Right lung (tissue), 5 donors: ENCODE measurements around the gene CHIC2. TPM values are rescaled to one million over a fixed set of nuclear protein-coding genes. Genes with fewer than 3 reads are reported as not detected.
"Not testable (repeated sequence)": the region's sequence is repeated elsewhere in the genome, so short reads cannot be mapped to it uniquely, and the experiment has no call there.

ENCODE experiments used
- DNase-seq, 2 donors: peaks; one replicate each; pipeline ENCODE4 v3.0.0-alpha.2; 2013
- polyA plus RNA-seq, 5 donors: library from polyadenylated mRNA; unstranded; fragments of 120-200 nt; gene quantifications; one replicate each; pipeline versions ENCODE4 v1.2.1 to v1.2.3, GENCODE V29; 2013; ENCODE audit warnings: inconsistent platforms in 1 of 5, low replicate concordance in 1 of 5; ENCODE audit not compliant: insufficient read length in 5 of 5, insufficient read depth in 1 of 5

Gene CHIC2
- polyA plus RNA-seq, 5 donors, result 26.3 to 34.9 (median 30.4) TPM

DNA sequence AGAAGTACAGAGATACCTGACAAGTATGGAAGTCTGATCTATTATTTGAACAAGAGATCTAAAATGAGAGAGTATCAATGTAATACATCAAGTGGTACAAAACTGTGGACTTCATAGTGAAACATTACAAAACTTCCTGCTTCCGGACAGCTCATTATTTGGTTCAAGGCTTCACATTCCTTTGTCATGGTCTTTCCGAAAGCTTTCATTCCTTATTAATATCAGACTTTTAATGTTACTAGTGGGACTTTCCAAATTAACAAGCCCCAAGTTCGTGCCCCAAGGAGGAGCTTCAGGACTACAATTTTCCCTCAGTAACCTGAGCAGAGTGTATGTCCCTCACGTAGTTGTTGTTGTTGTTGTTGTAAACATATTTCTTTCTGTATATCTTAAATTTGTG is 1.2 kb downstream of the CHIC2 start:
- peak; percentile 14 to 48 for DNase-seq

DNA sequence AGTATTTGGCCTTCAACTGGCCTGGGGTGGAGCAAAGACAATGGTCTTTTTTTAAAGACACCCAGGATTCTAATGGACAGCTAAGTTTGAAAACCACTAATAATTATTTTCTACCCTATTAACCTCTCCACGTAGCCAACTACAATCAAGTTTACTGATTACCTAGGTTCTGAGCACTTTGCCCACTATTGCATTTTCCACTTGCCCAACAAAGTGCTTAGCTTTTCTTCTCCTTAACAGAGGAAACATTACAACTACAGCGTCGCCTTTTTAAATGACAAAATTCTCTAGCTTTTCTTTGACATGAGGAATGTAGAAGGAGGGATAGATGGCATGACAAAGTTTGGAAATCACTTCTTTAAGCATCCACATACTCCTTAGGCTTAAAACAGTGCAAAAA is 2.0 kb downstream of the CHIC2 start:
- DNase-seq, result no peak

DNA sequence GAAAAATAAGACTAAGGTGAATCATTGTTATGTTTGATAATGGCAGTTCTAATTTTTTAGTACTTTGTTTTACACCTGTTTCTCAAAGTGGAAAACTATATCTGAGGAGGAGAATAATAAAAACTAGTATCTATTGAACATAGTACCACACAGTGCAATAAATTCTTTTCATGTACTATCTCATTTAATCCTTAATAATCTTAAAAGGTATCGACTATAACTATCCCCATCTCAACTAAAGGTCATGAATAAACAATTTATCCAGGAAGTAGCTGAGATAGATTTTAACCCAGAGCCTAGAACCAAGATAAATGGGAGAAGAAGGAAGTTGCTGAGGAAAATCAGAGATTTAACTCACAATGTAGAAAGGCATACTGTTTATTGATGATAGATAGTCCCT is 2.5 kb downstream of the CHIC2 start:
- DNase-seq, result no peak

DNA sequence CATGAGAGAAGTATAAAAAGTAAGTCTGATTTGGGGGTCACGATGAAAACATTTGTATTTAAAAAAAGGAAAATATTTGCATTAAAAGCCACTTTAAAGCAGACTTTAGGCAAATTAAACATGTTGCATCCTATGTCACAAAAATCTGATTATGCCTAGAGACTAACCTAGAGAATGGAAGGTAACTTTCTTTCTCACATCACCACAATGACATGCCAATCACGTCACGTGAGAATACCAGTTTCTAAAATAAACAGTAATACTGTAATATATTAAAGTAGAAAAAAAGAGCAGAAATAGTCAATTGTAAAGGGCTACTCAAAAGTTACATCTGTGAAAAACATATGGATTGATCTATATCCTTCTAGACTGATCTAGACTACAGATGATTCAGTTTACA is 3.3 kb downstream of the CHIC2 start:
- DNase-seq, result no peak

DNA sequence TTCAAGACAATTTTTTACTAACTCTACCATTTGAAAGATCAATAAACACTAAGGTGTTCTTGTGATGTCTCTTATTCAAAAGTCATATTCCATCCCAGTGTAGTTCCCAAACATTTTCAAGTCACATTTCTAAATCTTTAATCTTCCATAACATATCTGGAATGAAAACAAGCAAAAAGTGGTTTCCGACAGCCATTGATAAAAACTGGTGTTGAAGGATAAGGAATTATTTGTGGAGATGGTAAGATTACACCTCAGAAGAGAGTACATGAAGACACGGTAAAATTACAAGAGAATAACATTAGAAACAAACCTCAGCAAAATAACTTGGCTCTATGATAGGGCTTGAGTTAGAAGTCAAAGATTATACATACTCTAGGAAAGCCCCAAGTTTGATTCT is 4.3 kb downstream of the CHIC2 start:
- no peak for DNase-seq

DNA sequence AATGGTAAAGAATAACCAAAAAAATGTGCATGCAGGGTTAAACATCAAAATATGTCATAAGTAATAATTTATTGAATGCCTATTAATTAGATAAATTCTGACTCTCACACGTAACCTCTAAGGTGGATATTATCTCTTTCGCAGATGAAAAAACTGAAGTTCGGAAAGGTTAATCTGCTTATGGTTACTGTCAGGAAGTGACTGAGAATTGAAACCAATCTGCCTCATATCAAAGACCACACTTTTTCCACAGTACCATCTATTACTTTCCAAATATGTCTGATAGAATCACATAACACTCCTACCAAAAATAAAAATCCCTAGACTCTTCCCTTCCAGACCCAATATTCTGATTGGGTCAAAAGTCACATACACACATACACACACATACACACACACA is 6.2 kb downstream of the CHIC2 start:
- no peak for DNase-seq

DNA sequence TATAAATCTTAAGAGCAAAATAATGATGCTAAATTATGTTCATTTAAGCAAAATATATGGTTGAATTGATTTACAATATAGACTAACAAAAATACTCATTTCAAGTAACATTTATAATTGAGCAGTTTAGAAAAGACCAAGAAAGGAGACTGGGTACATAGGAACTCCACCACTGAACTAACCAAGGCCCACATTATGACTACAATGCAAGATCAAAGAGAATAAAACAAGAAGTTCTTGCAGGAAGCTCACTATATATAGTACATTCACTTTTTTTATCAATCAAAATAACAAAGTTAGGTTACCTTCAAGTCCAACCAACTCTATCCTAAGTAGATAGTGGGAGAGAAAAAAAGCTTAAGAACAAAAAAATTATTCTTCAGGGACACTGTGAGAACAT is 8.0 kb downstream of the CHIC2 start:
- DNase-seq, result no peak

DNA sequence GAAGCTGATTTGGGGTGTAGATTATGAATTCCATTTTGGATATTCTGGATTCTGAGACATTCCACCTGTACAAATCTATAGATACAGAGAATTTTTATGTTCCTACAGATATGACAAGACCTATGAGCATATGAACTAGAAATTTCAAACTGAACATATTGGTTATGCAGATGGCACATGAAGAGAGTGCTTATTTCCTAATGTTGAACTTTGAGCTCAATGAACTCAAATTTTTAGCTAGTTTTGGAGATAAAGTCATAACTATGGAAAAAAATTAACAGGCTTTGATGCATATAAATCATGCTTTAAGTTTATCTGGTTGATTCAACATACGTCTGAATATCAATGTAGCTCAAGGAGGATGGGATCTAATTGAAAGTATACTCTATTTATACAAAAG is 8.9 kb downstream of the CHIC2 start:
- DNase-seq, result no peak

DNA sequence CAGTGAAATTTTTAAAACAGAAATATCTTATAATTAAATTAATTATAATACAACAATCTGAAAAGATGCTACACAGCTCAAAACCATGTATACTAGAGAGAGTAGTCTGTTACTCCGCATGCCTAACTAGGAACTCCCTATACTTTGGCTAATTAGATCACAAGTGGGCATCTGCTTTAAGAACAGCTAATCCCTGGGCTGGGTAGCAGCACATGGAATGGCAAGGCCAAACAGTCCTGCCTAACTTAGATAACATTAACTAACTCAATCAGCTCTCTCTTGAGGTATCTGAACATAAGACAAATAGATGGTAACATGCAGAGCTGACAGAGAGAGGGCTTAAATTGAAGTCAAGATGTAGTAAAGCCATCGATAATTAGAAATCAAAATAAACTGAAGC is 9.9 kb downstream of the CHIC2 start:
- no peak for DNase-seq

DNA sequence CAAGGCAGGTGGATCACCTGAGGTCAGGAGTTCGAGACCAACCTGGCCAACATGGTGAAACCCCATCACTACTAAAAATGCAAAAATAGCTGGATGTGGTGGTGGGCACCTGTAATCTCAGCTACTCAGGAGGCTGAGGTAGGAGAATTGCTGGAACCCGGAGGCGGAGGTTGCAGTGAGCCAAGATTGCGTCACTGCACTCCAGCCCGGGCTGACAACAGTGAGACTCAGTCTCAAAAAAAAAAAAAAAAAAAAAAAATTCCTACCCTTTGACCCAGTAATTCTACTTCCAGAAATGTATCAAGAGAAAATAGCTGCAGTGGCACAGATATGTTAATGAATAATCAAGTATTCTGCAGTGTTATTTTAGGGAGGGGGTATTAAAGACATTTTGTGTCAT is 11.1 kb downstream of the CHIC2 start:
- DNase-seq, result not testable (repeated sequence)

DNA sequence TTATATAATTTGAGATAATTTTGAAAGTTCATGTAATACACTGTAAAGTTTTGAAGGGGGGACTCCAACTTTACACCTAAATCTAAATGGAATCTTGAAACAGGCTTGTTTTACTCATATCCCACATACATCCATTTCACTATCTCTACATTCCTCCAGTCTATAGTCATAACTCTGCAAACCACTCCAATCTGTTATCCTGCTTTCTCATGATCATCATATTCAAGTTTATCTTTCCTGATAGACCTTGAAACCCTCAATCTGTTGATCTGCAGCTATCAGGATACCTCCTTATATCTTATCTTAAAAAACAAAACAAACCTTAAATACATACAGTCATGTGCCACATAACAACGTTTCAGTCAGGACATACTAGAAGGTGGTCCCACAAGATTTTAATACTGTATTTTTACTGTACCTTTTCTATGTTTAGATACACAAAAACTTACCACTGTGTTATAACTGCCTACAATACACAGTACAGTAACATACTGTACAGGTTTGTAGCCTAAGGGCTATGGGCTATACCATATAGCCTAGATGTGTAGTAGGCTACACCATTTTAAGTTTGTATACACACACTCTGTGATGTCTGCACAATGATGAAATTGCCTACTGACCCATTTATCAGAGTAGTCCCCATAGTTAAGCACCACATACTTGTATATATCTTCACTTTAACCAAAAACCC is 14.0 kb downstream of the CHIC2 start:
- DNase-seq, result no peak

DNA sequence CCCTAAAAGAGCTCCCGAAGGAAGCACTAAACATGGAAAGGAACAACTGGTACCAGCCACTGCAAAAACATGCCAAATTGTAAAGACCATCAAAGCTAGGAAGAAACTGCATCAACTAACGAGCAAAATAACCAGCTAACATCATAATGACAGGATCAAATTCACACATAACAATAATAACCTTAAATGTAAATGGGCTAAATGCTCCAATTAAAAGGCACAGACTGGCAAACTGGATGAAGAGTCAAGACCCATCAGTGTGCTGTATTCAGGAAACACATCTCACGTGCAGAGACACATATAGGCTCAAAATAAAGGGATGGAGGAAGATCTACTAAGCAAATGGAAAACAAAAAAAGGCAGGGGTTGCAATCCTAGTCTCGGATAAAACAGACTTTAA is 20.8 kb downstream of the CHIC2 start:
- not testable (repeated sequence) for DNase-seq

DNA sequence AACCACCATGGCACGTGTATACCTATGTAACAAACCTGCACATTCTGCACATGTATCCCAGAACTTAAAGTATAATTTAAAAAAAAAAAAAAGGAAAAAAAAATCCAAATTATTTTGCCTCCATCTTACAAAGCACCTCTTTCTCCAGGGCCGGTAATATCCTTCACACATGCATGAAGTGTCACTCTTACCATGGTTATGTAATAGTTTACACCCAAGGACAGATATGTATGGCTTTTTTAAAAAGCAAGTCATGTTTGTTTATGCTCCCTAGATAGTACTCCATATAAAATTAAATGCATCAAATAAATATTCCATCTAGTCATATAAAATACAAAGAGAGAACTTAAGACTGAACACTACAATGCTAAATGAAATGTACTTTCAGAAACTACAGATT is 22.5 kb downstream of the CHIC2 start:
- no peak for DNase-seq

DNA sequence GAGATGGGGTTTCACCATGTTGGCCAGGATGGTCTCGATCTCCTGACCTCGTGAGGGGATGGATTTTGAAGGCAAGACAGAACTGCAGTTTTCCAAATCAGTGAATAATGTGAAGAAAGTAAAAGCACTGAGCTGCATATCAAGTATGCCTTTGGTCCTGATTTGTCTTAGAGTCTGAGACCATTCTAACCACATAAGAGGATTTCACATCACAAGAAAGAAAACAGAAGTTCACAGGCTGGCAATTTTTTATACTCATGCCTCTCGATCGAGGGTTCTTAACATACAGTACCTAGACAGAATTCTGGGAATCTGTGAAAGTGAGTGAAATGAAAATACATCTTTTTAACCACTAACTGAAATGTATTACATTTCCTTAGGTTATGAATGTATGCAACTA is 23.3 kb downstream of the CHIC2 start:
- DNase-seq, result no peak

DNA sequence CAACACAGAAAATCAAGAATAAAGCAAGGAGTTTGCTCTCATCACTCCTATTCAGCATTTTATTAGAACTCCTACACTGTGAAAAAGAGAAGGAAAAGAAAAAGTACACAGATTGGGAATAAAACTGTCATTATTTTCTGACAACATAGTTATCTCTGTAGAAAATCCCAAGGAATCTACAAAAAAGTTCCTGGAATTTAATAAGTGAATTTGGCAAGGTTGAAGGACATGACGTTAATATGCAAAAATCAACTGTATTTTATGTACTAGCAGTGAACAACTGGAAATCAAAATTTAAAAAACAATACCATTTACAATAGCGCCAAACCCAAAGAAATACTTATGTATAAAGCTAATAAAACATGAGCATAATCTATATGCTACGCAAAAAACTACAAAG is 26.3 kb downstream of the CHIC2 start:
- DNase-seq, result no peak

DNA sequence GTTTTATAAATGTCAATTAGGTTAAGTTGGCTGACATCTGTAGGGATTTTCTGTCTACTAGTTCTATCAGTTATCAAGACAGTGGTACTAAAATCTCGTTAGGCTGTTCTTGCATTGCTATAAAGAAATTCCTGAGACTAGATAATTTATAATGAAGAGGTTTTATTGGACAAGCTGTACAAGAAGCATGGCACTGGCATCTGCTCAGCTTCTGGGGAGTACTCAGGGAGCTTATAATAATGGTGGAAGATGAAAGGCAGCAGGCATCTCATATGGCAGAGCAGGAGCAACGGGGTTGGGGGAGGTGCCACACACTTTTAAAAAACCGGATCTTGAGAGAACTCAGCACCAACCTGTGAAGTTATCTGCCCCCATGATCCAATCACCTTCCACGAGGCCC is 28.2 kb downstream of the CHIC2 start:
- no peak for DNase-seq

DNA sequence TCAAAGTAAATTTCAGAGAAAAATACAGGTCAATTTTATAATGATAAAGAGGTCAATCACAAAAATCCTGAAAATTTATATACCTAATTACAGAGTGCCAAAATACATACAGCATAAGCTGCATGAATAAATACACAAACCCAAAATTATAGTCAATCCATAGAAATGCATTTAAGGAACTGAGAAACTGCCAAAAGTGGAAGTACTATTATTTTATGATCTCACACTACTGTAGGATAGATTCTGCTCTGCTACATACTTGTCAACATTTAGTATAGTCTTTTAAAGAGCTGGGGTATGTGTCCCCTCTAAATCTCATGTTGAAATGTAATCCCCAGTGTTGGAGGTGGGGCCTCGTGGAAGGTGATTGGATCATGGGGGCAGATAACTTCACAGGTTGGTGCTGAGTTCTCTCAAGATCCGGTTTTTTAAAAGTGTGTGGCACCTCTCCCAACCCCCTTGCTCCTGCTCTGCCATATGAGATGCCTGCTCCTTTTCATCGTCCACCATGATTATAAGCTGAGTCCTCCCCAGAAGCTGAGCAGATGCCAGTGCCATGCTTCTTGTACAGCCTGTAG is 31.8 kb downstream of the CHIC2 start:
- no peak for DNase-seq

DNA sequence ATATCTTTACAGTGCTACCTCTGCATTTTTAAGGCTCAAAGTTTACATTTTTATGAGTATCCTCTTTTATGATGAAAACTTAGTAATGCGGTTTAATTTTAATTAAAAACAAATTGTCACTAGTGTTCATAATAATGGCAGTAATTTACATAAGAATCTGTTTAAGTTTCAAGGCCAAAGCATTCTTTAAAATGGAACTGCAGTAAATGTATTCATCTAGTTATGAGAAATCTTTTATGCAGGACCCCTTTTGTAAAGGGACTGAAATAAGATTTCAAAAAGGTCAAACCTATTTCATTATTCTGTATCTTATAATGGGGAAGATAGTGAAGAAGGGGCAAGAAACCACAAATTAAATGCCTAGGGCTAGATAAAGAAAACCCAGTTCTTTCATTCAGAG is 37.1 kb downstream of the CHIC2 start:
- DNase-seq, result no peak

DNA sequence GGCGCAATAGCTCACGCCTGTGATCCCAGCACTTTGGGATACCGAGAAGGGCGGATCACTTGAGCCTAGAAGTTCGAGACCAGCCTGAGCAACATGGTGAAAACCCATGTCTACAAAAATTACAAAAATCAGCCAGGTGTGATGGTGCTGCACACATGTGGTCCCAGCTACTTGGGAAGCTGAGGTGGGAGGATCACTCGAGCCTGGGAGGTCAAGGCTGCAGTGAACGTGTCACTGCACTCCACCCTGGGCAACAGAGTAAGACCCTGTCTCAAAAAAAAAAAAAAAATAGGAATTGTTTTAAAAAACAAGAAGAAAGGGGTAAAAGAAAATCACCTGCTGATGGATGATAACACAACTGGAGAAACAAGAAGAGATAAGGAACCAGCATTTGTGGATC is 38.8 kb downstream of the CHIC2 start:
- DNase-seq, result no peak

DNA sequence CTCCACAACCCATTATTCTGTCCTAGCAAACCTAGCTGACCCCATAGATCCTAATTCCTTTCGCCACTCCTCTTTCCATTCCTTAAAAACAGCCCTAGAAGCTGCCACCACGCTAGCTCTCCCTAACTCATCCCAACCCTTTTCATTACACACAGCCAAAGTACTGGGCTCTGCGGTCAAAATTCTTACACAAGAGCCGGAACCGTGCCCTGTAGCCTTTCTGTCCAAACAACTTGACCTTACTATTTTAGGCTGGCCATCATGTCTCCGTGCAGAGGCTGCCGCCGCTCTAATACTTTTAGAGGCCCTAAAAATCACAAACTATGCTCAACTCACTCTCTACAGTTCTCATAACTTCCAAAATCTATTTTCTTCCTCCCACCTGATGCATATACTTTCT is 41.4 kb downstream of the CHIC2 start:
- not testable (repeated sequence) for DNase-seq

DNA sequence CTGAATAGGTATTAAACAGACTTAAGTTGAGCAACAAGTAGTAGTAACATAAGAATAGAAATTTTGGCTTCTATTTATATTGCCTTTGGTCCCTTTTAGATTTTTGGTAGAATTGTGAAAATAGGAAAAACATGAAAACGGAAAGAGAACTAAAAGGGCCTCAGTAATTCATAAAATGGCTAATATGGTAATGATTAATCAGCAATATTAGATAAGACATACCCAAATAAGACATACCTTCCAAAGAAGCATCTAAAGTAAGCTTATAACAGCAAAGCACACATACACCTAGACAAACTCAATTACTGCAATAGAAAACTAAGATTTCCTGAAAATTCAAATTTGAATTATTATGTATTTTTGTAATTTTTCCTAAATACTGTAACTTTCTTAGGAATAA is 46.4 kb downstream of the CHIC2 start:
- DNase-seq, result no peak

DNA sequence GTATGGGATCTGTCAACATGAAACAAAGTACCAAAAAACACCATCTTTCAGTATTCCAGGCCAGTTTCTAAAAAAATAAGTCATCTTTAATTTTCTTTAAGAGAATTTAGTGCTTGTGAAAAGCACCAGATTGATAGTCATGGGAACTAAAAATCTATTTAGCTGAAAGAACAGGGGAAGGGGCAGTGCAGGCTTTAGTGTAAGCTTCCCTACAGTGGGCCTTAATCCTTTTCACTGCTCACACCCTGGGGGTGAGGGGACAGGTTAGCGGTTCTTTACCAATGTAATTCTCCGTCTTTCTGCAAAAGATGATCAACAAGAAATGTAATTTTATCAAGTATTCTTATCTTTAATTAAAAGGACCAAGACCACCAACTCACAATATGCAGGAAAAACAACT is 47.1 kb downstream of the CHIC2 start:
- no peak for DNase-seq

DNA sequence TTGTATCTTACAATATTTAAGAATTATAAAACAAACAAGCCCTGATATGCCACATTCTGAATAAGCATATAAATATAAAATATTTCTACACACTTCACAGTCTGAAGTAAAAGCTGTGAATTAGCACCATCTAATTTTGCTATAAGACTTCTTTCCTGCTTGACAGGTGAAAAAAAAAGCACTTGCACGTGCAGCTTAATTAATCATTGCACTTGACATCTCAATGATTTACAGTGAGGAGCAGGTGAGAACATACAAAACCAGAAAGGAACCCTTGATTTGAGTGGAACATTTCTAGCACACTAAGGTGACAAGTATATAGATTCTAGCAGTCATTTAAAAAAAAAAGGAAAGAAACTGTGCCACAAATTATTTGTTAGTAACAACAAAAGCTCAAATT is 47.9 kb downstream of the CHIC2 start:
- no peak for DNase-seq

DNA sequence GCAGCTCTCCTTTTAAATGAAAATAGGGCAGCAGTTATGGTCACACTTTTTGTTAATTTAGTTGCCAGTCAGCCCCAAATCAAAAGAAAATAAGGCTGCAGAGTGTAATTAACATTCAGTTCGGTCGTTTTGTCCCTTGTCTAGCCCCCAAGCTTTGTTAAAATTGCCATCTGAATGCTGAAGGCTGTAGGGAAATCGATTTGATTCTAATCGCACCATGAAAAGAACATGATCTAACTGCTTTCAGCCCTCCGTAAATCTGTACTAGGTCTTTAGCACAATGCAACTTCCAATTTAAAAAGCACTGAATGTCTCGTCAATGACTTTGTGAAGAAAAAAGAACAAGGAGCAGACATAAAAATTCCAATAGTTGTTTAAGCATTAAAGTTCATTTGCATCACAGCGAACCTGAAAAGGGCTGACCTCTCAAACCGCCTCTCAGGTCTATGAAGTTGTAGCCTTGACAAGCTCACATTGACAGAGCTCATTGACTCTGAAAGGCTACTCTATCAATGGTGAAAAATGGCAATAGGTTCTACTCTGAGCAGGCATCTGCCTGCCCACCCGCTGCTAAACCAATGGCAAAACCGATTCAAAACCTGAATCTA is 48.9 kb downstream of the CHIC2 start:
- no peak for DNase-seq
